Fibroblast of the aortic adventitia (primary cell): ENCODE results near the gene RCVRN. TPM values are rescaled to one million over a fixed set of nuclear protein-coding genes. Genes with fewer than 3 reads are reported as not detected.
A peak's percentile ranks its signal among the peaks of the same experiment; 100 is the strongest.

Source experiments
- DNase-seq: peaks from one replicate; pipeline ENCODE4 v3.0.0-alpha.2; 2010; ENCODE audit warnings: low read depth
- H3K4me3 ChIP-seq: 2 replicates; pipeline ENCODE4 v1.5.1; 2011; ENCODE audit warnings: low read depth, mild to moderate bottlenecking, control low read depth, low read length, moderate library complexity
- CTCF ChIP-seq: IDR thresholded peaks from 2 replicates; pipeline ENCODE4 v1.5.1; 2011; ENCODE audit warnings: mild to moderate bottlenecking, low read length, control low read depth, inconsistent platforms; ENCODE audit not compliant: insufficient read depth
- total RNA-seq: library from RNA; depleted of rRNA; stranded (reverse); fragments of >200 nt; gene quantifications from 2 replicates; pipeline ENCODE4 v1.2.3, GENCODE V29; 2012; ENCODE audit warnings: low replicate concordance

RCVRN gene
- total RNA-seq, 1 donor, result not detected

DNA sequence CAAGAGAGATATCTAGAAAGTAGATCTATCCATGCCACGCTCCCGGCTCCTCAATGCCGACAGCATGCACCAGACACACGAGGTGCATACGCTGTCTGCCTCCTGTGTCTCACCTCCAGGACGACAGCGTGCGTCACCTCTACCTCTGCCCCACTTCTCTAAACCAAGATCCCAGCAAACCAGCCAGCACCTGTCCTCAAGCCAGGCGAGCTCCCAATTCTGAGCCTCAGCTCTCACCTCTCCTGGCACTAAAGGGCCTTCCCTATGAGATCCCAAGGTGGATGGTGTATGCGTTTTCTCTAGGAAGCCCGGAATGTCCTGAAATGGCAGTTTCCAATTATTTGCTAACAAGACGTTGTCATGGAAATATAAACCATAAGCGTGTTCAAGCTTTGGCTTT lies 36.2 kb upstream of the RCVRN start:
- DNase-seq, result no peak
- TF ChIP-seq CTCF, result no peak
- H3K4me3 ChIP-seq, result no peak overlapping the region

- TF ChIP-seq CTCF, result no peak
- H3K4me3 ChIP-seq, result no peak overlapping the region
- no peak for DNase-seq
Measured at GRCh38 chr17:9940841-9941240, 35.8 kb upstream of the RCVRN start.

DNA sequence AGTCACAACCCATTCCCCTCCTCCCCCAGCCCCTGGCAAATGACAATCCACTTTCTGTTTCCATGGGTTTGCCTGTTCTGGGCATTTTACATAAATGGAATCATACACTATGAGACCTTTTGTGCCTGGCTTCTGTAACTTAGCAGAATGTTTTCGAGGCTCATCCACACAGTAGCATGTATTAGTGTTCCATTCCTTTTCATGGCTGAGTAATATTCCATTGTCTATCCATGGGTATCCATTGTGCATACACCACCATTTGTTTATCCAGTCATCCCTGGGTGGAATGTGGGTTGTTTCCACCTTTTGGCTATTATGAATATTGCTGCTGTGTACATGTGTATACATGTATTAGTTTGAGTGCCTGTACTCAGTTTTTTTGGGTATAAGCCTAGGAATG lies 33.7 kb upstream of the RCVRN start:
- DNase-seq, result no peak
- no peak for TF ChIP-seq CTCF
- no peak overlapping the region for H3K4me3 ChIP-seq

DNA sequence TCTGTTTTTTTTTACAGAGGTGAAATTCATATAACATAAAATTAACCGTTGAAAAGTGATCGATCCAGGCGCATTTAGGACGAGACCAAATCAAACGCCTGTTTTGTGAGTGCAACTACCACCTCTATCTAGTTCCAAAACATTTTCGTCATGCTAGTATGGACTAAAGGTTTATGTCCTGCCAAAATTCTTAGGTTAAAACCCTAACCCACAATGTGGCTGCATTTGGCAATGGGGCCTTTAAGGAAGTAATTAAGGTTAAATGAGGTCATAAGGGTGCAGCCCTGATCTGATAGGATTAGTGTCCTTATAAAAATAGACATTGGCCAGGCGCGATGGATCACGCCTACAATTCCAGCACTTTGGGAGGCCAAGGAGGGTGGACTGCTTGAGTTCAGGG lies 32.8 kb upstream of the RCVRN start:
- peak; percentile 1 for DNase-seq
- no peak for TF ChIP-seq CTCF

DNA sequence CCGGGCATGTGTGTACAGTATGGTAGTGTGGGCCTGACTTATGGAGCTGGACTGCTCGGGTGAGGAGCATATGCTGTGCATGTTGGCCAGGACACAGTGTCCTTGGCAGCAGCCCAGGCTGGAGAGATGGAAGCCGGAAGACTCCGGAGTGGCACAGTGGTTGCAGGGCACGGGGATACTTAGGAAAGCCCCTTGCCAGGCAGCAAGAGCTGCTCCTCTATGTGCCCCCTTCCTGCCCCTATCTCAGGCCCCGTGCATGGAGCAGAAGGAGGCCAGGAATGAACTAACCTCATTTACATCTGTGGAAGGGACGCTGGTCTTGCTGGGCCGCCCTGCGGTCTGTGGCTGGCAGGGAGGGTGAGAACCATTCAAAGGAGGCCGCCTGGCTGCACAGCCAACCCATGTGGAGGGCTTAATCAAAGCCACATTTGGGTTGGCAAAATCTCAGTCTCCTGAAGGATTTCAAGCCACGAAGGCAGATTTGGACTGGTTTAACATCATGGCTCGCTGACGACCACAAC lies 32.2 kb upstream of the RCVRN start:
- TF ChIP-seq CTCF, result no peak
- H3K4me3 ChIP-seq, result no peak overlapping the region
- peak; percentile 51 for DNase-seq

More for the DNA sequence above, 32.8 kb upstream of the RCVRN start:
- no peak overlapping the region for H3K4me3 ChIP-seq

- TF ChIP-seq CTCF, result no peak
- no peak for DNase-seq
- no peak overlapping the region for H3K4me3 ChIP-seq
Measured at GRCh38 chr17:9936095-9936494, 31.0 kb upstream of the RCVRN start.

- no peak for TF ChIP-seq CTCF
- no peak for DNase-seq
- no peak overlapping the region for H3K4me3 ChIP-seq
Measured at GRCh38 chr17:9935408-9935807, 30.3 kb upstream of the RCVRN start.
